Activated naive CD4-positive, alpha-beta T cell treated with anti-CD3 and anti-CD28 coated beads for 36 hours (primary cell): ENCODE data around the gene PDIA5. TPM values are rescaled to one million over a fixed set of nuclear protein-coding genes. Genes with fewer than 3 reads are reported as not detected.

Experiments used
- CTCF ChIA-PET: fragments of 350-600 bp; sonication (Branson Sonifier 250); formaldehyde crosslinking; loops from one replicate; lab custom pipeline; 2021; ENCODE audit warnings: antibody characterized with exemption; lab: Charles Lee
- DNase-seq: peaks from one replicate; pipeline ENCODE4 v3.0.0-alpha.2; 2020
- H3K27ac Mint-ChIP-seq: one replicate; pipeline ENCODE4 v1.8.0; 2021; ENCODE audit warnings: mild to moderate bottlenecking, mixed read lengths
- H3K27me3 Mint-ChIP-seq: one replicate; pipeline ENCODE4 v1.8.0; 2021; ENCODE audit warnings: low read depth, mixed read lengths
- H3K36me3 Mint-ChIP-seq: one replicate; pipeline ENCODE4 v1.8.0; 2021; ENCODE audit warnings: low read depth, mixed read lengths
- H3K4me1 Mint-ChIP-seq: one replicate; pipeline ENCODE4 v1.8.0; 2021; ENCODE audit warnings: low read depth, mixed read lengths
- H3K4me3 Mint-ChIP-seq: one replicate; pipeline ENCODE4 v1.8.0; 2021; ENCODE audit warnings: mild to moderate bottlenecking, moderate library complexity, mixed read lengths
- H3K9me3 Mint-ChIP-seq: one replicate; pipeline ENCODE4 v1.8.0; 2021; ENCODE audit warnings: mixed read lengths
- intact Hi-C: fragments of 100-400 bp; cut with micrococcal nuclease; formaldehyde crosslinking; loops from one replicate; pipeline ENCODE4 v1.15.1; 2023
- total RNA-seq, 2 experiments: library from RNA; stranded (reverse); gene quantifications; one replicate each; pipeline ENCODE4 v1.2.3, GENCODE V29; 2021

Gene PDIA5
- total RNA-seq, 2 experiments from 2014 or later = 20.7 to 21.2 TPM

- Mint-ChIP-seq H3K4me3 (no peak overlapping the region), H3K36me3 (peaks cover 61% of the 10 kb centered on the region), H3K27me3 (no peaks in the 10 kb centered on the region), H3K4me1 (no peaks in the 10 kb centered on the region), H3K27ac (no peak overlapping the region), H3K9me3 (no peaks in the 10 kb centered on the region)
- DNase-seq = no peak
- intact Hi-C loops = no loop called here
- CTCF ChIA-PET = interaction anchor here (1.4 kb wide), 1 partner anchor 8 kb away, joined by 4 read pairs; no protein-coding TSS in a partner anchor
Observed at GRCh38 chr3:123119388-123119787, 52.6 kb downstream of the PDIA5 start.

GRCh38 chr3:123119802-123120201 is 53.0 kb downstream of the PDIA5 start:
- no peak overlapping the region for H3K27ac Mint-ChIP-seq
- H3K27me3 Mint-ChIP-seq = no peaks in the 10 kb centered on the region
- intact Hi-C loops = no loop called here
- CTCF ChIA-PET = no interaction called here
- DNase-seq = no peak
- peaks cover 64% of the 10 kb centered on the region for H3K36me3 Mint-ChIP-seq
- H3K4me1 Mint-ChIP-seq = no peaks in the 10 kb centered on the region
- H3K4me3 Mint-ChIP-seq = no peak overlapping the region
- no peaks in the 10 kb centered on the region for H3K9me3 Mint-ChIP-seq

- peaks cover 62% of the 10 kb centered on the region for H3K36me3 Mint-ChIP-seq
- DNase-seq = no peak
- CTCF ChIA-PET = no interaction called here
- H3K9me3 Mint-ChIP-seq = no peaks in the 10 kb centered on the region
- H3K27me3 Mint-ChIP-seq = no peaks in the 10 kb centered on the region
- no peaks in the 10 kb centered on the region for H3K4me1 Mint-ChIP-seq
- no peak overlapping the region for H3K27ac Mint-ChIP-seq
- intact Hi-C loops = no loop called here
- no peak overlapping the region for H3K4me3 Mint-ChIP-seq
Observed at GRCh38 chr3:123120573-123120972, 53.7 kb downstream of the PDIA5 start.

- intact Hi-C loops = no loop called here
- Mint-ChIP-seq H3K9me3 (no peaks in the 10 kb centered on the region), H3K4me1 (no peaks in the 10 kb centered on the region), H3K27me3 (no peaks in the 10 kb centered on the region), H3K27ac (no peak overlapping the region), H3K36me3 (peaks cover 50% of the 10 kb centered on the region), H3K4me3 (no peak overlapping the region)
- no peak for DNase-seq
- CTCF ChIA-PET = no interaction called here
Observed at GRCh38 chr3:123122057-123122456, 55.2 kb downstream of the PDIA5 start.

- Mint-ChIP-seq H3K27ac (no peak overlapping the region), H3K9me3 (no peaks in the 10 kb centered on the region), H3K4me1 (no peaks in the 10 kb centered on the region), H3K27me3 (no peaks in the 10 kb centered on the region), H3K36me3 (peaks cover 44% of the 10 kb centered on the region), H3K4me3 (no peak overlapping the region)
- DNase-seq = no peak
- CTCF ChIA-PET = no interaction called here
- intact Hi-C loops = no loop called here
Observed at GRCh38 chr3:123122525-123123315, 55.9 kb downstream of the PDIA5 start.

GRCh38 chr3:123123716-123124616 is 57.1 kb downstream of the PDIA5 start:
- DNase-seq = no peak
- CTCF ChIA-PET = no interaction called here
- H3K4me3 Mint-ChIP-seq = no peak overlapping the region
- intact Hi-C loops = no loop called here
- H3K27me3 Mint-ChIP-seq = no peaks in the 10 kb centered on the region
- no peak overlapping the region for H3K27ac Mint-ChIP-seq
- no peaks in the 10 kb centered on the region for H3K9me3 Mint-ChIP-seq
- no peaks in the 10 kb centered on the region for H3K4me1 Mint-ChIP-seq
- peaks cover 43% of the 10 kb centered on the region for H3K36me3 Mint-ChIP-seq

GRCh38 chr3:123124971-123125370 is 58.1 kb downstream of the PDIA5 start:
- Mint-ChIP-seq H3K36me3 (peaks cover 44% of the 10 kb centered on the region), H3K4me3 (no peak overlapping the region), H3K4me1 (no peaks in the 10 kb centered on the region), H3K27ac (no peak overlapping the region), H3K27me3 (no peaks in the 10 kb centered on the region), H3K9me3 (no peaks in the 10 kb centered on the region)
- no peak for DNase-seq
- CTCF ChIA-PET = no interaction called here
- intact Hi-C loops = no loop called here

- Mint-ChIP-seq H3K27me3 (no peaks in the 10 kb centered on the region), H3K4me1 (no peaks in the 10 kb centered on the region), H3K9me3 (no peaks in the 10 kb centered on the region), H3K27ac (no peak overlapping the region), H3K36me3 (peaks cover 44% of the 10 kb centered on the region), H3K4me3 (no peak overlapping the region)
- no peak for DNase-seq
- intact Hi-C loops = no loop called here
- CTCF ChIA-PET = interaction anchor here (1.2 kb wide), 1 partner anchor 184 kb away, joined by 3 read pairs; no protein-coding TSS in a partner anchor
Observed at GRCh38 chr3:123126031-123126430, 59.2 kb downstream of the PDIA5 start.

GRCh38 chr3:123126653-123127052 is 59.8 kb downstream of the PDIA5 start:
- intact Hi-C loops = no loop called here
- CTCF ChIA-PET = interaction anchor here (1.2 to 1.9 kb wide), 2 partner anchors 8 to 184 kb away, joined by 3 to 4 read pairs; no protein-coding TSS in a partner anchor

GRCh38 chr3:123129092-123129491 is 62.3 kb downstream of the PDIA5 start:
- intact Hi-C loops = no loop called here
- DNase-seq = no peak
- H3K4me3 Mint-ChIP-seq = no peak overlapping the region
- H3K27ac Mint-ChIP-seq = no peak overlapping the region
- H3K27me3 Mint-ChIP-seq = no peaks in the 10 kb centered on the region
- CTCF ChIA-PET = no interaction called here
- no peaks in the 10 kb centered on the region for H3K9me3 Mint-ChIP-seq
- peaks cover 28% of the 10 kb centered on the region for H3K36me3 Mint-ChIP-seq
- no peaks in the 10 kb centered on the region for H3K4me1 Mint-ChIP-seq

More at GRCh38 chr3:123126653-123127052, 59.8 kb downstream of the PDIA5 start:
- Mint-ChIP-seq H3K27ac (no peak overlapping the region), H3K9me3 (no peaks in the 10 kb centered on the region), H3K4me3 (no peak overlapping the region), H3K4me1 (no peaks in the 10 kb centered on the region), H3K27me3 (no peaks in the 10 kb centered on the region), H3K36me3 (peaks cover 39% of the 10 kb centered on the region)
- DNase-seq = no peak

- no peak overlapping the region for H3K4me3 Mint-ChIP-seq
- no peak overlapping the region for H3K27ac Mint-ChIP-seq
- DNase-seq = no peak
- no peaks in the 10 kb centered on the region for H3K4me1 Mint-ChIP-seq
- CTCF ChIA-PET = no interaction called here
- no peaks in the 10 kb centered on the region for H3K27me3 Mint-ChIP-seq
- intact Hi-C loops = no loop called here
- no peaks in the 10 kb centered on the region for H3K9me3 Mint-ChIP-seq
- H3K36me3 Mint-ChIP-seq = peaks cover 28% of the 10 kb centered on the region
Observed at GRCh38 chr3:123129532-123129931, 62.7 kb downstream of the PDIA5 start.

GRCh38 chr3:123130079-123130750 is 63.4 kb downstream of the PDIA5 start:
- Mint-ChIP-seq H3K4me3 (no peak overlapping the region), H3K36me3 (peaks cover 28% of the 10 kb centered on the region), H3K27me3 (no peaks in the 10 kb centered on the region), H3K27ac (no peak overlapping the region), H3K4me1 (no peaks in the 10 kb centered on the region), H3K9me3 (no peaks in the 10 kb centered on the region)
- CTCF ChIA-PET = no interaction called here
- intact Hi-C loops = no loop called here
- DNase-seq = no peak
